Globus pallidus (tissue), 1 donor: ENCODE results near the gene AS3MT.
"Not testable (repeated sequence)": the region's sequence is repeated elsewhere in the genome, so short reads cannot be mapped to it uniquely, and the experiment has no call there.

ENCODE experiments used
- DNase-seq: peaks from one replicate; pipeline ENCODE4 v3.0.0-alpha.2; 2015; ENCODE audit warnings: low spot score

Gene AS3MT

DNA sequence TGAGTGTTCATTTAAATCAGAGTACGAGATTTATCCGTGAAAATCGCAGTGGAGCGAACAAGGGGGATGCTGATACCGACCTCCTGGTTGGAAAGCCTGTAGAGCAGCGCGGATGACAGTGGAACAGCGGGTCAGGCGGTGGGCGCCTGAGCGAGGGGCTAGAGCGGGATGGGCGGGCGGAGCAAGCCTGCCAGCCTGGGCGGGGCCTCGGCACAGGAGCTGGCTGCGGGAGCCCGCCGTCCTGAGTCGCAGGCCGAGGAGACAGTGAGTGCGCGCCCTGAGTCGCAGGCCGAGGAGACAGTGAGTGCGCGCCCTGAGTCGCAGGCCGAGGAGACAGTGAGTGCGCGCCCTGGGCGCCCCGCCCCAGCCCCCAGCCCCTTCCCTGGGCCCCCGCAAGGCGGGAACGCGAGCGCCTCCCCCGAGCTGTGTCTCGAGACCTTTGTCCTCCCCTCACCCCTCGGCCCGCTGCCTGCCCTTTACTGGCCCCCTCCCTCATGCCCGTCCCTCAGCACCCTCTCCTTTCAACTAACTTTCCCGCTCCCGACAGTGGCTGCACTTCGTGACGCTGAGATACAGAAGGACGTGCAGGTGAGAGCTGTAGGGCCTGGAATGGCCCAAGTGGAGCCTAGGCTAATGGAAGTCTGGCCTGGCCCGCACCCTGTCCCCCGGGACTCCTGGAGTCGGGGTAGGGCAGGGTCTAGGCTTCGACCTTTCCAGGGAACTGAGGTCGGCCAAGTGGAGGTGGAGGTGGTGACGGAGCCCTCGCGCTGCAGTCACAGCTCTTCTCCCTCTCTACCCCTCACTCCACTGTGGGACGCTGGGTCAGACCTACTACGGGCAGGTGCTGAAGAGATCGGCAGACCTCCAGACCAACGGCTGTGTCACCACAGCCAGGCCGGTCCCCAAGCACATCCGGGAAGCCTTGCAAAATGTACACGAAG is at the start of gene AS3MT:
Gene AS3MT (plus strand): TSS at position 213 of the 941 bp plus-strand sequence. CDS start 123 bp downstream, at position 336.
- no peak for DNase-seq

- not testable (repeated sequence) for DNase-seq
Measured at GRCh38 chr10:102820008-102820407, 49.3 kb upstream of the AS3MT start.

GRCh38 chr10:102822222-102822621 is 47.0 kb upstream of the AS3MT start:
- no peak for DNase-seq

DNA sequence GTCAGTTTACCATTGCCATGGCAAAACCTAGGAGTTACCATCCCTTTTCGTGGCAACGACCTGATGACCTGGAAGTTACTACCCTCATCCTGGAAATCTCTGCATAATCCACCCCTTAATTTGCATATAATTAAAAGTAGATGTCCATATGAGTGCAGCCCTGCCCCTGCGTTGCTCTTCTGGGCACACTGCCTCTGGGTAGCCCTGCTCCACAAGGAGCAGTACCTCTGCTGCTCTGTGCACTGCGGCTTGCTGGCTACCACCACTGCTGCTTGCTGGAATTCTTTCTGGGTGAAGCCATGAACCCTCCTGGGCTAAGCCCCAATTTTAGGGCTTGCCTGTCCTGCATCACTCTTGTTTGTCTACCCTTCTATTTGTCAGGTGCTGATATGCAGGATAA is 44.6 kb upstream of the AS3MT start:
- DNase-seq, result no peak

DNA sequence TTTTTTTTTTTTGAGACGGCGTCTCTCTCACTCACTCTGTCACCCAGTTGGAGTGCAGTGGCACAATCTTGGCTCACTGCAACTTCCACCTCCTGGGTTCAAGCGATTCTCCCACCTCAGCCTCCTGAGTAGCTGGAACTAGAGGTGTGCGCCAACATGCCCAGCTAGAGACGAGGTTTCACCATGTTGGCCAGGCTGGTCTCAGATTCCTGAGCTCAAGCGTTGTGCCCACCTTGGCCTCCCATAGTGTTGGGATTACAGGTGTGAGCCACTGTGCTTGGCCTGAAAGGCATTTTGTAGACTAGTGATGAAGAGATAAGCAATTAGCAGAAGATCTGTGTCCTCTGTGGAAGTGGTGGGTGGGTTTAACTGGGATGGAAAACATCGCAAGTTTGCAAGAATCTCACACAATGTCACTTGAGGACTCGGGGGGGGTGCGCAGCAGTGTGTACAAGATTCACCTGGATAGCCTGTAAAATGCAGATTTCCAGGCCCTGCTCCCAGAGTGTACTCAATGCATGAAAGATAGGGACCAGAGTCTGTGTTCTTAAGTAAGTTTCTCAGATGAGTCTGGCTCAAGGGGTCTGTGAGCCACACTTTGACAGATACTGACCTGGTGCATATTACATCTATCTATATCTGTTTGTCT is 43.0 kb upstream of the AS3MT start:
- DNase-seq, result no peak

DNA sequence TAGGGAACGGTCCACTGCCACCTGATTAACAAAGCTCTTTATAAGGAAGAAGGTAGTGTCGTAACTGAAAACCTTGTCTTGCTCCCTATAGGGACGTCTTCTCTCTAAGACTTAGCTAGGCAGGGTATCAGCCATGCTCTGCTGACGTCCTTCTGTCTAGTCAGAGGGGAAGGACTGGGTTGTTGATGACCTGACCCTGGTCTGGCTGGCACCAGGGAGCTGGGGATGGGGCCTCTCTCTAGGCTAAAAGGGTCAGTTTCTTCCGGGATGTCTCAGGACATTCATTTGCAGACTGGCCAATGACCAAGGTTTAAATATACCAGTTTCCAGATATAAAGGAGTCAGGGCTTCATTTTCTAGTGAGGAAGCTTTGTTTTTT is 41.7 kb upstream of the AS3MT start:
- DNase-seq, result no peak

- DNase-seq, result no peak
Measured at GRCh38 chr10:102831322-102832071, 37.8 kb upstream of the AS3MT start.

- no peak for DNase-seq
Measured at GRCh38 chr10:102832248-102832647, 37.0 kb upstream of the AS3MT start.

GRCh38 chr10:102832987-102833386 is 36.3 kb upstream of the AS3MT start:
- DNase-seq, result no peak

DNA sequence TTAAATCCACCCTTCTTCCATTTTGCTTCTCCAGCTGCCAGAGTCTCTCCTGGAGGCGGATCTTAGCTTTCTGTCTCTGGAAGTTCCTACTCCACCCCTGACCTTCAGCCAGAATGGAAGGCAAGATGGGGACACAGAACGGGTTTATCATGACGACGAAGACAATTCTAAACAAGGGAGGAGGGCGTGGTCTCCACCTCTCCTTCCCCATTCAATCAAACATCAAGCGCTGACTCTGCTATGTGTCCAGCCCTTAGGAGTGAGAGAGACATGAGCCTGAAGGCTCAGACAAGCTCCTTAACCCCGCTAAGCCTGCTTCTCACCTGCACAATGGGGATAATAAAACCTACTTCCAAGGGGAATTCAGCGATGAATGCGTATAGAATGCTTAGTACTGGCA is 35.1 kb upstream of the AS3MT start:
- no peak for DNase-seq

DNA sequence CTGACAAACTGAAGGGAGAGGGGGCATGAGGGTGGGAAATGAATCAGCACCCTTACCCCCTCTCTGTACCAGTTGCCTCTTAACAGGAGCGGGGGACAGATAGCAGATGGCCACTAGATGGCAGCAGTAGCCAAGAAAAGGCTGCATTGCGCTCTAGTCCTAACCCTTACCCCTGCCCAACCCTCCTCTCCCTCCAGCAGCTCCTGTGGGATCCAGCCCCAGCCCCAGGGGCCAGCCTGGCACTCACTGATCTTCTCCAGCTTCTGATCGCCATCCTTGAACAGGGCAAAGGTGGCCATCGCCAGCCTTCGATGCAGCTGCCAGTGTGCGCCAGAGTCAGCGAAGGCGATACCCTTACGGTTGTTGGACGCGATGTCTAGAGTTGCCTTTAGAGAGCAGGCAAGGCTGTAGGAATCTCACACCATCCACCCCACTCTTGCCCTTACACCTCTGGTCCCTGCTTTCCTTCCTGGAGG is 34.2 kb upstream of the AS3MT start:
- peak; percentile 66 for DNase-seq

GRCh38 chr10:102837230-102837721 is 32.0 kb upstream of the AS3MT start, which contains the start of gene CYP17A1:
CYP17A1 (minus strand) TSS chr10:102837413; CDS start chr10:102837361, 52 bp downstream.
- no peak for DNase-seq

GRCh38 chr10:102838276-102838927 is 30.9 kb upstream of the AS3MT start:
- DNase-seq, result not testable (repeated sequence)

- DNase-seq, result no peak
Measured at GRCh38 chr10:102841827-102842345, 27.4 kb upstream of the AS3MT start.

DNA sequence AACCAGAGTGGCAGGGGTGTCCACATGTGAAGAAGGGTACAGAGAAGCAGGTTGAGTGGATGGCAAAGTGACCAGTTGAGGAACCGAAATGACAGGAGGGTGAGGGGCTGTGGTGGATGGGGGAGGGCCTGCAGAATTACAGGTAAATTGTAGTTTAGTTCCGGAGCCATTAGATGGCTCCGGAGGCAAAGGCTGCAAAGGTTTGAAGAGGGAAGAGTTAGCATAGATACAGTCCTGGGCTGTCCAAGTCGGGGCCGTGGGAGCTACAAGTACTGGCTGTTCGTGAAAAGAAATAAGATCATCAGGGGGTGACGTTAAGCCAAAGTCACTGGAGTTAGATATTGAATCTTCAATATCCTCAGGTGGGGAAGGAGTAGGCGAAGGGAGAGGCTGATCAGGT is 26.1 kb upstream of the AS3MT start:
- DNase-seq, result not testable (repeated sequence)

DNA sequence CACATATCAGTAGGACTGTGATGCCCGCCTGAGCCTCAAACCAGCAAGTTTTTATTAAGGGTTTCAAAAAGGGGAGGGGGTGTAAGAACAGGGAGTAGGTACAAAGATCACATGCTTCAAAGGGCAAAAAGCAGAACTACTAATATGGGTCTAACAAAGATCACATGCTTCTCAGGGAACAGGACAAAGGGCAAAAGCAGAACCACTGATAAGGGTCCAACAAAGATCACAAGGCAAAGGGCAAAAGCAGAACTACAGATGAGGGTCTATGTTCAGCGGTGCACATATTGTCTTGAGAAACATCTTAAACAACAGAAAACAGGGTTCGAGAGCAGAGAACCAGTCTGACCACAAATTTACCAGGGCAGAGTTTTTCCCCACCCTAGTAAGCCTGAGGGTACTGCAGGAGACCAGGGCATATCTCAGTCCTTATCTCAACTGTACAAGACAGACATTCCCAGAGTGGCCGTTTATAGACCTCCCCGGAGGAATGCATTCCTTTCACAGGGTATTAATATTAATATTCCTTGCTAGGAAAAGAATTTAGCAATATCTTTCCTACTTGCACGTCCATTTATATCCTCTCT is 25.0 kb upstream of the AS3MT start:
- DNase-seq, result not testable (repeated sequence)

DNA sequence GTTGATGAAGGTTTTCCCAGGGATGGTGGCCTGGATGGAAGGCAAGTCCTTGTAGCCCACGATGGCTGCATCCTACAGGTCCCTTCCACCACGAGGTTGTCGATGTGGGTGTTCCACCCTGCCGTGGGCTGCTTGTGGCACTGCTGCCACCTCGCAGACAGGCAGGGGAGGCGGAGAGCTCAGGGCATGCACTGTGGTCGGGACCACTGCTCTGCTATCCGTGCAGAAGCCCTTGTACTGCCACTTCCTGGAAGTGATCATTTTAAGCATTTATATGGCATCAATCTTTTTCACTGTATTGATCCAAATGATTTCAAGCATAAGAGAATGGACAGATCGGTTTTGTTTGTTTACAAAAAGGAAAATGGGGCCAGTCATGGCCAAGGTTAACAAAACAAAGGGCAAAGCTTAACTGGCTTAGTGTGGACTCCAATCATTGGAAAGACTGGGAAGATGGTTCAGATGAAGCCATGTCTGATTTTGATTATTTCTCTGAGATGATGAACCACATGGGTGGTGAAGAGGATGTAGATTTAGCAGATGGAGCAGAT is 23.8 kb upstream of the AS3MT start:
- DNase-seq, result no peak

DNA sequence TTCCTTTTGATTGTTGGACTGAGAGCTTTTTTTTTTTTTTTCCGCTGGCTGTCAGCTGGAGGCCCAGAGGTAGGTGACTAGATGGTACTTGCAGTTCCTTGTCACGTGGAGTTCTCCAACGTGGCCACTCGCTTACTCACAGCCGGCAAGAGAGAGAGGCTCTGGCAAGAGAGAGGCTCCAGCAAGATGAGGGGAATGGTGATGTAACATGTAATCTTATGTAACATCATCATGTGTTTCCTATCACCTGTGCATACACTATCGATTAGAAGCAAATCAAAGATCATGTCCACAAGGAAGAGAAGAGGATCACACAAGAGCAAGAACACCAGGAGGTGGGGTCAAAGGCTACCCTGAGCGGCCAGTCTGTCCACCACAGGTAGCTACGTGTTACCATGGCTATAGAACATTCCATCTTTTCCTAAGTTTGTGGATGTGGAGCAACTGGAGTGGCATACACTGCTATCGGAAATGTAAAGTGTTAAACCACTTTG is 19.2 kb upstream of the AS3MT start:
- no peak for DNase-seq

DNA sequence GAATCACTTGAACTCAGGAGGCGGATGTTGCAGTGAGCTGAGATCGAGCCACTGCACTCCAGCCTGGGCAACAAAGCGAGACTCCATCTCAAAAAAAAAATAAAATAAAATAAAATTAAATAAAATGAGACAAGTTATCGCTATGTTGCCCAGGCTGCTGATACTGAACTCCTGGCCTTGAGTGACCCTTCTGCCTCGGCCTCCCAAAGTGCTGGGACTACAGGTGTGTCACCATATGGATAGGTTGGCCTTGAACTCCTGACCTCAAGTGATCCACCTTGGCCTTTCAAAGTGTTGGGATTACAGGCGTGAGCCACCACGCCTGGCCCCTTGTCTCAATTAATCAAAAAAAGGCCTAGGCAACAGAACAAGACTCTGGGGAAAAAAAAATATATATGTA is 16.0 kb upstream of the AS3MT start:
- DNase-seq, result not testable (repeated sequence)

GRCh38 chr10:102855731-102856436 is 13.4 kb upstream of the AS3MT start:
- not testable (repeated sequence) for DNase-seq
